Adrenal gland (tissue), 12 donors: Measurements from ENCODE around the gene LRP2BP. TPM values are rescaled to one million over a fixed set of nuclear protein-coding genes. Genes with fewer than 3 reads are reported as not detected.

Experiments
- DNase-seq, 7 donors: peaks; one replicate each; pipeline ENCODE4 v3.0.0-alpha.2; 2019 to 2020
- H3K27ac ChIP-seq, 5 donors: fragments of 200-600 bp; sonication (generic) in 4 of 5; 1 replicate in 3 of 5; 2 replicates in 2 of 5; pipeline versions ENCODE4 v1.5.1 to v1.8.0; 2016 to 2020; ENCODE audit warnings: mild to moderate bottlenecking in 1 of 5
- H3K27me3 ChIP-seq: fragments of 200-600 bp; 2 replicates; pipeline ENCODE4 v1.8.0; 2021
- H3K36me3 ChIP-seq, 2 donors: fragments of 200-600 bp; replicated peaks in 1 of 2; 1 replicate in 1 of 2; 2 replicates in 1 of 2; pipeline versions ENCODE4 v1.5.1 to v1.8.0; 2018 to 2022
- H3K4me1 ChIP-seq, 2 donors: fragments of 200-600 bp; replicated peaks in 1 of 2; 1 replicate in 1 of 2; 2 replicates in 1 of 2; pipeline versions ENCODE4 v1.5.1 to v1.8.0; 2018 to 2021
- H3K4me3 ChIP-seq, 4 donors: fragments of 200-600 bp; sonication (generic) in 3 of 4; one replicate each; pipeline ENCODE4 v1.5.1; 2016 to 2018
- H3K9me3 ChIP-seq, 3 donors: fragments of 200-600 bp; sonication (generic) in 1 of 3; replicated peaks in 1 of 3; 1 replicate in 2 of 3; 2 replicates in 1 of 3; pipeline versions ENCODE4 v1.5.1 to v1.8.0; 2016 to 2021
- CTCF ChIP-seq, 6 experiments: fragments of 450-650 bp in 4 of 6; fragments of 200-600 bp in 2 of 6; sonication (generic) in 1 of 6; IDR thresholded peaks; 1 replicate in 5 of 6; 2 replicates in 1 of 6; pipeline versions ENCODE4 v1.5.1 to v1.8.0; 2016 to 2021; ENCODE audit warnings: antibody characterized with exemption in 6 of 6, mild to moderate bottlenecking in 2 of 6, moderate library complexity in 1 of 6
- POLR2A ChIP-seq, 2 donors: fragments of 450-650 bp; IDR thresholded peaks; one replicate each; pipeline ENCODE4 v1.6.1; 2017; ENCODE audit warnings: antibody characterized with exemption in 2 of 2, mild to moderate bottlenecking in 2 of 2, moderate library complexity in 1 of 2
- WGBS, 4 donors: extraction: QIAGEN DNeasy Blood & Tissue Kit in 2 of 4; methylation state at CpG; one replicate each; pipeline versions ENCODE4 v1.1.5 to v1.1.7; 2013 to 2017; 5-methylcytosine and 5-hydroxymethylcytosine counted together
- intact Hi-C, 2 donors: fragments of 100-400 bp; cut with DNase I; formaldehyde crosslinking; loops; one replicate each; pipeline versions ENCODE4 v1.14.1 to v1.15.0; 2022 to 2023
- polyA plus RNA-seq, 3 donors: library from polyadenylated mRNA; stranded (reverse); fragments of 200-250 nt in 2 of 3; fragments of 350-450 nt in 1 of 3; fragmentation: Illumina TruSeq in 1 of 3; extraction: RNeasy Lipid Tissue Mini Kit (QIAGEN cat#74804) in 1 of 3; gene quantifications; one replicate each; pipeline ENCODE4 v1.2.3, GENCODE V29; 2013 to 2014
- total RNA-seq, 9 donors: library from RNA; depleted of rRNA in 4 of 9; stranded (reverse); fragments of >200 nt in 4 of 9; fragments of 120-200 nt in 1 of 9; fragmentation: NEBNext Ultra II Directional in 1 of 9; extraction: Animal tissue kit (Norgen Biotek cat#: 25700) in 1 of 9; gene quantifications; one replicate each; pipeline versions ENCODE4 v1.1.0 to v1.2.4, GENCODE V29; 2013 to 2023
- donor health status: healthy with polysubstance abuse.
- donor health status: Bipolar disorder and iron deficiency.
- donor health status: DM: yes; HTN: yes; CAD: no.
- donor health status: DM: no; HTN: no; CAD: no.
- donor health status: DM: no; HTN: no; CAD: no.
- donor health status: DM: yes; HTN: yes; CAD: no.

LRP2BP gene
- total and polyA plus RNA-seq, 12 donors, result 0.14 to 1.8 (median 0.89) TPM; not detected in 1

GRCh38 chr4:185435466-185435865 is 39.7 kb upstream of the LRP2BP start:
- Histone ChIP-seq H3K36me3 (no peaks in the 10 kb centered on the region), H3K4me1 (no peaks in the 10 kb centered on the region), H3K27me3 (no peaks in the 10 kb centered on the region), H3K4me3 (no peak overlapping the region), H3K9me3 (no peaks in the 10 kb centered on the region), H3K27ac (no peak overlapping the region)
- TF ChIP-seq POLR2A (IDR thresholded peaks at IDR 0.05) (no peak), CTCF (IDR thresholded peaks at IDR 0.05) (no peak)
- no peak for DNase-seq
- intact Hi-C loops, result no loop called here

DNA sequence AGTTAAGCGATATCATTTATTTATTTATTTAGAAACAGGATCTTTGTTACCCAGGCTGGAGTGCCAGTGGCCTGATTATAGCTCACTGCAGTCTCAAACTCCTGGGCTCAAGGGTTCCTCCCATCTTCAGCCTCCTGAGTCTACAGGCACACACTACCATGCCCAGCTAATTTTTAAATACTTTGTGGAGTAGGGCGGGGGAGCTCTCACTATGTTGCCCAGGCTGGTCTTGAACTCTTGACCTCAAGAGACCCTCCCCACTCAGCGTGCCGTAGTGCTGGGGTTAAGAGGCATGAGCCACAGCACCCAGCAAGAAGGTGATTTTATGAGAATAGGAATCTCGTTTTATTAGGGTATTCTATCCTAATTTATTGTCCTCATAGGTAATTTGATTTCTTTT is 33.9 kb upstream of the LRP2BP start:
- DNase-seq, result no peak
- Histone ChIP-seq H3K4me3 (no peak overlapping the region), H3K9me3 (no peaks in the 10 kb centered on the region), H3K27ac (no peak overlapping the region), H3K4me1 (peaks cover 0 to 6% of the 10 kb centered on the region in 2 donors), H3K27me3 (no peaks in the 10 kb centered on the region), H3K36me3 (no peaks in the 10 kb centered on the region)
- TF ChIP-seq CTCF (IDR thresholded peaks at IDR 0.05), result no peak
- no peak for TF ChIP-seq POLR2A (IDR thresholded peaks at IDR 0.05)
- intact Hi-C loops, result loop anchor here in 1 of 2 donors (5.0 to 10.0 kb wide), 2 partner anchors 38 to 165 kb away; no protein-coding TSS in a partner anchor
- WGBS, 4 donors, result 55 to 86% (median 71%) methylated on average over 5 of the region's 5 CpGs

DNA sequence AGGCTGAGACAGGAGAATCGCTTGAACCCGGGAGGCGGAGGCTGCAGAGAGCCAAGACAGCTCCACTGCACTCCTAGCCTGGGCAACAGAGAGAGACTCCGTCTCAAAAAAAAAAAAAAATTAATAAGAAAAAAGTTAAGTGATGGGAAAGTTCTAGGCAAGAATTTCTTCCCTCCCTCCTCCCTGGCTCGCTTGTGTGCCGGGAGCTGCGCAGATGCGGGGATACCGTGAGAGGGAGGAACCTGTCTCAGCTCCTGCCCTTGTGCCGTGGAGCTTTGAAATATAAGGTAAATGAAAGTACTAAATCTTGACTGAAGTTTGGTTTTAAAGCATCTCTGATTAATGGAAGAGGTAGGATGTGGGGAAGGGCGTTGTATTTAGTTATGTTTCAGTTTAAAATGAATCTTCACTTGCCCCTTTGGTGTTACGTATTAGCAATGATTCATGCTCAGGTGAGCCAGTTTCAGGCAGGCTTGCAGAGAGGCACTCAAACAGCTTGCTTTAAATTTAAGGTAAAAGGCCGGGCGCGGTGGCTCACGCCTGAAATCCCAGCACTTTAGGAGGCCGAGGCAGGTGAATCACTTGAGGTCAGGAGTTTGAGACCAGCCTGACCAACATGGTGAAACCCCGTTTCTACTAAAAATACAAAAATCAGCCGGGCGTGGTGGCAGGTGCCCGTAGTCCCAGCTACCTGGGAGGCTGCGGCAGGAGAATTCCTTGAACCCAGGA is 31.4 kb upstream of the LRP2BP start:
- TF ChIP-seq CTCF (IDR thresholded peaks at IDR 0.05) (no peak), POLR2A (IDR thresholded peaks at IDR 0.05) (no peak)
- intact Hi-C loops, result loop anchor here in 1 of 2 donors (10.0 kb wide), 1 partner anchor 168 kb away; no protein-coding TSS in a partner anchor
- peaks cover 0 to 25% of the 10 kb centered on the region in 2 donors for H3K4me1 ChIP-seq
- H3K27me3 ChIP-seq, result no peaks in the 10 kb centered on the region
- no peak for DNase-seq
- no peak overlapping the region for H3K4me3 ChIP-seq
- H3K27ac ChIP-seq, result no peak overlapping the region
- no peaks in the 10 kb centered on the region for H3K9me3 ChIP-seq
- WGBS, 4 donors, result 87 to 93% (median 91%) methylated on average over 21 to 22 of the region's 22 CpGs
- no peaks in the 10 kb centered on the region for H3K36me3 ChIP-seq

DNA sequence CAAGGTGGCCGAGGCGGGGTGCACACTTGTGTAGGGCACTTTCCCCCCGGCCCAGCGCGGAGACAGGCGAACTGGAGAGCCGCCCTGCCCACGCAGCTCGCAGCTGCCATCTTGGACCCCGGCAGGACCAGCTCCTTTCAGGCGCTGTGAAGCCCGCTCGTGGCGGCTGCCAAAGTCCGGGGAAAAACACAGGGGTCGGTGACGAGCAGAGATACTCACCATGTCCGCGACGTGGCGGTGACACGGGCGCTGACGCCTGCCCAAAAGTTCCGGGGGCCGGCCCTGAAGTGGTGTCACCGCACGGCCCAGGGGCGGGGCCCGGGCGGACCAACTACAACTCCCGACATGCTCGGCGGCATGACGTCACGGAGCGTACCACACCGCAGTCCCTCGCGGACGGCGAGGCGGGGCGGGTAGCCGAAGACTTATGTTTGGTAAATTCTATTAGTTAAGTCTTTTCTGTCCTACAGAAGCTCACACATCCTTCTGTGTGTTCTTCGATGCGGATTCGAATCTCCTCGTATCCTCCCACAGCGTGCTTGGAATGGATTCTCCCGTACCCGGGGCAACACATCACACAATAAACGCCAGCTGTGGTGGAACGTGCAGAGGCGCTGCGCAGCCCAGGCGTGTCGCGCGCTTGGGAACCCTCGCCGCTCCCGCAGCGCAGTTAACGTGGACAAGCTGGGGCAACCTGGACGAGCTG is 30.1 kb upstream of the LRP2BP start, which contains the start of gene UFSP2:
Gene UFSP2, minus strand, starts transcription at position 318 of the 706 bp plus-strand sequence. Its CDS starts 96 bp downstream, at position 222.
- peaks cover 8 to 36% of the 10 kb centered on the region in 2 donors for H3K4me1 ChIP-seq
- intact Hi-C loops, result loop anchor here in 1 of 2 donors (10.0 kb wide), 1 partner anchor 169 kb away; no protein-coding TSS in a partner anchor
- peak within 1 kb of the TSS; percentile 72 to 77 (median 76) for H3K4me3 ChIP-seq
- WGBS, 4 donors, result 0 to 1% (median 0%) methylated on average over 26 to 66 of the region's 66 CpGs
- H3K9me3 ChIP-seq, result no peaks in the 10 kb centered on the region
- no peaks in the 10 kb centered on the region for H3K27me3 ChIP-seq
- DNase-seq, result peak; percentile 85 to 95 (median 91)
- peak within 1 kb of the TSS; percentile 64 to 97 (median 93) for H3K27ac ChIP-seq
- no peaks in the 10 kb centered on the region for H3K36me3 ChIP-seq
- TF ChIP-seq POLR2A (IDR thresholded peaks at IDR 0.05) (peak; percentile 31 to 70), CTCF (IDR thresholded peaks at IDR 0.05) (peak in 1 of 6 experiments; percentile 1)
